Islet of Langerhans (tissue), 1 donor: ENCODE data around the gene ACTL6A.
"Not testable (repeated sequence)": the region's sequence is repeated elsewhere in the genome, so short reads cannot be mapped to it uniquely, and the experiment has no call there.

Source experiments
- FAIRE-seq: peaks from one replicate; lab custom pipeline; 2011; peaks lifted over from hg19 to GRCh38; lab: Jason Lieb, UNC

ACTL6A gene

DNA sequence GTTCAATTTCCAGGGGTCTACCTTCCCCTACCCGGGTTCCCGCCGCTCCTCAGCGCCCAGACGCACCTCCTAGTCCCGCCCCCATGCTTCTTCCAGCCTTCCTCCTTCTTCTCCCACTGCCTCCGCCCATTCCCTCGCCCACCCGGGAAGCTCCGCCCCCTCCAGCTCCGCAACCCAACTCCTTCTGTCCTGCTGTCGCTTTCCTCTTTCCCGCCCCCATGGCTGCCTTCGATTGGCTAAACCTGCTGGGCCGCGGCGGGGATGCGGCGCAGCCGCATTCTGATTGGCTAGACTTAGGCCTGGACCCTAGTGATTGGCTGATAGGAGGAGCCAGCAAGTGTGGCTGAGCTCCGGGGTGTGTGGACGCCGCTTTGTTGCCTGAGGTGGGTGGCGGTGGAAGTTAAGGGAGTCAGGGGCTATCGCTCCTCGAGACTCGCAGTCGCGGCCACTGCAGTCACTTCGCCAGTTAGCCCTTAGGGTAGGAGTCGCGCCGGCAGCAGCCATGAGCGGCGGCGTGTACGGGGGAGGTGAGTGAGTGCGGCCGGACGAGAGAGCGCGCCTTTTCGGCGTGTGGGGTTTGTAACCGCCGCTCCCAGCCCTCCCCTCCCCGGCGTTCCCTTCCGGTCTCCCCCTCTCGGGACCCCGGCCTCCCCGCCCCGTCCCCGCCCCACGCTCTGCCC lies at the start of gene ACTL6A:
TSS of gene ACTL6A (plus strand) at position 336 of the 680 bp plus-strand sequence. CDS start at position 503, 167 bp downstream.
- FAIRE-seq = peak; percentile 93

DNA sequence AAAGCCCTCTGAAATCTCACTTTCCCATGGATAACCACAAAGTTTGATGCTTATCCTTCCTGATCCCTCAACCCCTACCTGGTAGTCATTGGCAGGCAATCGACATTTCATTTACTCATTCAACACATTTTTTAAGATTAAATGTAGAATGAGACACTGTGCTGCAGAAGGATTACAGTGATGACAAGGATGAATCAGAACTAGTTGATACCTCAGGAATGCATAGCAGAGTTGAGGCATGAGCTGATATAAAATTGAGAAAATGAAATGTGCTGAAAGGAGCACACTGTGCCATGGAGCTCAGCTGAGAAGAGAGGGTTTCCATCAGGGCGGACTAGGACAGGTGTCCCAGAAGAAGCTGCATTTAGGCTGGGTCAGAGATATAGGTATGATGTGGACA lies 48.9 kb upstream of the ACTL6A start:
- no peak for FAIRE-seq

GRCh38 chr3:179516461-179517251 lies 46.1 kb upstream of the ACTL6A start:
- not testable (repeated sequence) for FAIRE-seq

GRCh38 chr3:179526482-179526881 lies 36.2 kb upstream of the ACTL6A start:
- no peak for FAIRE-seq

- no peak for FAIRE-seq
Measured at GRCh38 chr3:179526989-179527391, 35.7 kb upstream of the ACTL6A start.

GRCh38 chr3:179528772-179529171 lies 34.0 kb upstream of the ACTL6A start:
- FAIRE-seq = no peak

DNA sequence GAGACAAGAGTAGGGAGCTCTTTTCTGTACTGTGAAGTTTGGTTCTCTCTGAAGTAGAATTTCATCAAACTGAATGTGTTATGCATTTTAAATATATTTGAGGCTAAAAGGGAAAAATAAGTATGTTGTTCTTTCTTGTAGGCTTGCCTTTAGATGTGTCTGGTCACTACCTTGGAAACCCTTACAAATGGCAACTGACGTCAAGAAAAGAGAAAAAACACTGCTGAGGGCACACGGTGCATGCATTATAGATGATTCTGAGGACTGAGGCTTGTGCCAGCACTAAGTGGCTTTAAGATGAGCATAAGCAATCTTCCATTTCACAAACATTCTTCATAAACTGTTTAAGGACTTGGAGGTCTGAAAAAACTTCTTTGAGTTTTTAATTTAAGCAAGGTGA lies 31.1 kb upstream of the ACTL6A start:
- no peak for FAIRE-seq

GRCh38 chr3:179533274-179533673 lies 29.5 kb upstream of the ACTL6A start:
- no peak for FAIRE-seq

DNA sequence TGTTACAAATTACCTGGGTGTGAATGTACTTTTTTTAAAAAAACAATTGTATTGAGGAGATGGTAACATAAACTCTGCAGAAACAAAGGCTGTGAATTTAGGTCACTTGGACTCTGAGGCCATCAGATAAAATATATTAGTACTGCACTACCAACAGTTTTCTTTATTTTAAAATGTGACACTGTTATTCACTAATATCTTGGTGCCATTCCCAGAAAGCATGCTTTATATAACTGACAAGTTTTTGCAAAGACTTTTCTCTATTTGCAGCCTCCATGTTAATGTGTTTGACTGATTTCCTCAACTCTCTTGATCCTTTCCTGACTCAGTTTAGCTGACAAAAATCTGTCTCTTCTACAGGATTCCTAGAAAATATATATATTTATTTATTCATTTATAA lies 26.5 kb upstream of the ACTL6A start:
- FAIRE-seq = no peak

GRCh38 chr3:179541094-179541493 lies 21.6 kb upstream of the ACTL6A start:
- FAIRE-seq = no peak

GRCh38 chr3:179541596-179541995 lies 21.1 kb upstream of the ACTL6A start:
- no peak for FAIRE-seq

- no peak for FAIRE-seq
Measured at GRCh38 chr3:179542375-179542774, 20.4 kb upstream of the ACTL6A start.

GRCh38 chr3:179544981-179545645 lies 17.6 kb upstream of the ACTL6A start:
- no peak for FAIRE-seq

DNA sequence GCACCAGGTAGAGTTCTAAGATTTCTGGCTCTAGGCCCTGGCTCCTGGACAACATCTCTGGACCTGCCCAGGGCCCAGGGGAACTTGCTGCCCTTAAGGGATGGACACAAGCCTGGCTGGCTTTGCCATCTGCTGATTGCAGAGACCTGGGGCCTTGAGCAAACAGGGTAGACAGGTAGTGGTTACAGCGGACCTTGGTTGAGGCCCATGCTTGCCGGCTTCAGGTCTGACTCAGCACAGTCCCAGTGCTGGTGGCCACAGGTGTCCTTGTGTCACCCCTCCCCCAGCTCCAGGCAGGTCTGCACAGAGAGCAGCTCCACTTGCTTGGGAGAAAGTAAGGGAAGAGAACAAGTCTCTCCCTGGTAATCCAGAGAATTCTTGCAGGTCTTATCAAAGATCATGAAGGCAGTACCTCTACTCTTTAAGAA lies 15.9 kb upstream of the ACTL6A start:
- no peak for FAIRE-seq

DNA sequence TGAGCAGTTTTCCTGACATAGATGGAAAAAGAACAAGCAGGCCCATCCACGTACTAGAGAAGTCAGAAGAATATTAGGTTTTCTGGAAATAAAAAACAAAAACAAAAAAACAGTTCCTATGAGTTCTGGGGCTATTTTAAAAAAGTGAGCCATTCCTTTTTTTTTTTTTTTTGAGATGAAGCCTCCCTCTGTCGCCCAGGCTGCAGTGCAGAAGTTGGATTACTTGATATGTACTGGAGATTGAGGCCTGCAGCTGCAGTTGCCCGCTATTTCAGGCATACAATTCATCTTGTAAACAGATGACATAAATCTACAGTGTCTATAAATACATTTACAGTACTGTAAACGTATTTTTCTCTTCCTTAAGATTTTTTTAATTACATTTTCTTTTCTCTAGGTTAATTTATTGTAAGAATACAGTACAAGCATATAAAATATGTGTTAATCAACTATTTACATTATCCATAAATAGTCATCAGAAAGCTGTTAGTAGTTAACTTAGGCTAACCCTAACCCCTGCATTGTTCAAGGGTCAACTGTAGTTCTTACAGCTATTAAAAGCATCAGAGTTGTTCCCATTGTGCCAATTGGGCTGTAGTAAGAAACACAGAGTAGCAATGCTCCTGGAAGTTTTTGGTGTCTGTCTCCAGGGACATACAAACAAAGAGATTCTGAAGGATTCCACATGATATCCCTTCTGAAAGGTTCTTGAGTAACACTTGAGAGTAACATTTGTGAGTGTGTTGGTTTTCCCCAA lies 11.2 kb upstream of the ACTL6A start:
- FAIRE-seq = no peak

GRCh38 chr3:179558742-179559364 lies 3.9 kb upstream of the ACTL6A start:
- peak; percentile 76 for FAIRE-seq

- no peak for FAIRE-seq
Measured at GRCh38 chr3:179560791-179561190, 1.9 kb upstream of the ACTL6A start.

- no peak for FAIRE-seq
Measured at GRCh38 chr3:179563271-179563783, 601 bp downstream of the ACTL6A start.

DNA sequence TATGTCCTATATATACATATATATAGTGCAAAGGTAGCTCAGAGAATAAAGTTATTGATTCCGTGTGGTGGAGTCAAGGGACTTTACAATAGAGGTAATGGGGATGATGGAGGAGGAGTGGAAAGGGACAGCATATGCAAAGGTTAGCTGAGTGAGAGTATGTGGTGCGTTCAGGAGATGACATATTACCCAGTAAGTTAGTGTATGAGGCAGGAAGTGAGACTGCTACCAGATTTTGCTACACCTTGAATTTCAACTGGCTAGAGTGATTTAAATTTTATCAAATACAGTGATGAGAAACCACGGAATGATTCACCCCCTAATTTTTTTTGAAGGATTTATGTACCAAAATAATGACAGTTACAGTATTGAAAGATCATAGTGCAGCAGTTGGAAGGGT lies 2.8 kb downstream of the ACTL6A start:
- no peak for FAIRE-seq

GRCh38 chr3:179580992-179581391 lies 18.3 kb downstream of the ACTL6A start:
- no peak for FAIRE-seq

DNA sequence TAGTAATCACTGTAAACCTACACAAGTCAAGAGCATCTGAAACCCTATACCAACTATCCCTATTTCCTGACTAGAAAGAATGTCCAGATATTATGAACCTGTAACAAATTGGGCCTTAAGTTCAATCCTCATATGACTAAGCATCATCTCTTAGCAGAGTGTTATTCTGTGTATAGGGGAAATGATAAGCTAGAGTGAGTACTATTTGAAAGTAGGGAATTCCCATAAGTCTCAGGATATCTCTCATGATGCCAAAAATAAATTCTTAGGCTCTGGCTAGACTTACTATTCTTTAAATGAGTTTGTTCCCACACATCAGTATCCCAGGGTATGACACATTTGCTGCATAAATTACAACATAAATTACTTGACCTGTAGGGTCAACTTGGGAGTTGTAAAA lies 26.4 kb downstream of the ACTL6A start:
- FAIRE-seq = no peak

GRCh38 chr3:179590669-179591068 lies 27.9 kb downstream of the ACTL6A start:
- no peak for FAIRE-seq
